Neural progenitor cell (in vitro differentiated cells): ENCODE results near the gene UTRN. TPM values are rescaled to one million over a fixed set of nuclear protein-coding genes. Genes with fewer than 3 reads are reported as not detected.

Experiments
- DNase-seq: peaks from one replicate; pipeline ENCODE4 v3.0.0-alpha.2; 2016; ENCODE audit warnings: low spot score
- H2AFZ ChIP-seq: fragments of 200-600 bp; sonication (generic); replicated peaks from 2 replicates; pipeline ENCODE4 v1.6.1; 2016; ENCODE audit warnings: antibody characterized with exemption
- H3F3A ChIP-seq: fragments of 200-600 bp; sonication (generic); 2 replicates; pipeline ENCODE4 v1.6.1; 2016; ENCODE audit warnings: antibody characterized with exemption, low read depth
- H3K27ac ChIP-seq: fragments of 200-600 bp; sonication (generic); 2 replicates; pipeline ENCODE4 v1.5.1; 2016; ENCODE audit warnings: mild to moderate bottlenecking
- H3K27me3 ChIP-seq: fragments of 200-600 bp; sonication (generic); 2 replicates; pipeline ENCODE4 v1.6.1; 2016; ENCODE audit warnings: mild to moderate bottlenecking, moderate library complexity
- H3K36me3 ChIP-seq: fragments of 200-600 bp; sonication (generic); 2 replicates; pipeline ENCODE4 v1.5.1; 2016
- H3K4me1 ChIP-seq: fragments of 200-600 bp; sonication (generic); 2 replicates; pipeline ENCODE4 v1.6.1; 2016; ENCODE audit warnings: mixed run types
- H3K4me2 ChIP-seq: fragments of 200-600 bp; sonication (generic); 2 replicates; pipeline ENCODE4 v1.6.1; 2016
- H3K4me3 ChIP-seq: fragments of 200-600 bp; sonication (generic); 2 replicates; pipeline ENCODE4 v1.5.1; 2016
- H3K79me2 ChIP-seq: fragments of 200-600 bp; sonication (generic); 2 replicates; pipeline ENCODE4 v1.6.1; 2016; ENCODE audit warnings: low read depth
- H3K9ac ChIP-seq: fragments of 200-600 bp; sonication (generic); 2 replicates; pipeline ENCODE4 v1.6.1; 2016
- H3K9me3 ChIP-seq: fragments of 200-600 bp; sonication (generic); 2 replicates; pipeline ENCODE4 v1.5.1; 2016; ENCODE audit warnings: low read depth
- H4K20me1 ChIP-seq: fragments of 200-600 bp; sonication (generic); 2 replicates; pipeline ENCODE4 v1.6.1; 2016; ENCODE audit warnings: low read depth
- H3K27ac Mint-ChIP-seq: 3 replicates; pipeline ENCODE4 v1.8.0; 2021; ENCODE audit warnings: mixed read lengths
- H3K27me3 Mint-ChIP-seq: 2 replicates; pipeline ENCODE4 v1.8.0; 2022; ENCODE audit warnings: low read depth, mild to moderate bottlenecking, inconsistent platforms, moderate library complexity, mixed read lengths; ENCODE audit not compliant: insufficient read depth
- H3K36me3 Mint-ChIP-seq: 3 replicates; pipeline ENCODE4 v1.8.0; 2021; ENCODE audit warnings: mixed read lengths
- H3K4me1 Mint-ChIP-seq: 3 replicates; pipeline ENCODE4 v1.8.0; 2021; ENCODE audit warnings: mixed read lengths
- H3K4me3 Mint-ChIP-seq: 3 replicates; pipeline ENCODE4 v1.8.0; 2021; ENCODE audit warnings: mild to moderate bottlenecking, moderate library complexity, mixed read lengths
- H3K9me3 Mint-ChIP-seq: 3 replicates; pipeline ENCODE4 v1.8.0; 2020; ENCODE audit warnings: mixed read lengths
- EZH2 ChIP-seq: fragments of 200-600 bp; sonication (generic); IDR thresholded peaks from 2 replicates; pipeline ENCODE4 v1.6.1; 2017; ENCODE audit warnings: antibody characterized with exemption, mild to moderate bottlenecking, moderate library complexity
- EZH2phosphoT487 ChIP-seq: fragments of 200-600 bp; sonication (generic); IDR thresholded peaks from 2 replicates; pipeline ENCODE4 v1.6.1; 2017; ENCODE audit warnings: antibody characterized with exemption
- total RNA-seq: library from RNA; depleted of rRNA; stranded (reverse); fragments of >200 nt; gene quantifications from 2 replicates; pipeline ENCODE4 v1.2.3, GENCODE V29; 2015; ENCODE audit warnings: low replicate concordance
- TF ChIP-seq, protein P1 (sequence below): fragments of 200-600 bp; sonication (generic); IDR thresholded peaks from 2 replicates; pipeline ENCODE4 v1.5.1; 2017; ENCODE audit warnings: antibody characterized with exemption, mild to moderate bottlenecking

Gene UTRN
- total RNA-seq, 1 donor from 2014 or later = 44.3 TPM

DNA sequence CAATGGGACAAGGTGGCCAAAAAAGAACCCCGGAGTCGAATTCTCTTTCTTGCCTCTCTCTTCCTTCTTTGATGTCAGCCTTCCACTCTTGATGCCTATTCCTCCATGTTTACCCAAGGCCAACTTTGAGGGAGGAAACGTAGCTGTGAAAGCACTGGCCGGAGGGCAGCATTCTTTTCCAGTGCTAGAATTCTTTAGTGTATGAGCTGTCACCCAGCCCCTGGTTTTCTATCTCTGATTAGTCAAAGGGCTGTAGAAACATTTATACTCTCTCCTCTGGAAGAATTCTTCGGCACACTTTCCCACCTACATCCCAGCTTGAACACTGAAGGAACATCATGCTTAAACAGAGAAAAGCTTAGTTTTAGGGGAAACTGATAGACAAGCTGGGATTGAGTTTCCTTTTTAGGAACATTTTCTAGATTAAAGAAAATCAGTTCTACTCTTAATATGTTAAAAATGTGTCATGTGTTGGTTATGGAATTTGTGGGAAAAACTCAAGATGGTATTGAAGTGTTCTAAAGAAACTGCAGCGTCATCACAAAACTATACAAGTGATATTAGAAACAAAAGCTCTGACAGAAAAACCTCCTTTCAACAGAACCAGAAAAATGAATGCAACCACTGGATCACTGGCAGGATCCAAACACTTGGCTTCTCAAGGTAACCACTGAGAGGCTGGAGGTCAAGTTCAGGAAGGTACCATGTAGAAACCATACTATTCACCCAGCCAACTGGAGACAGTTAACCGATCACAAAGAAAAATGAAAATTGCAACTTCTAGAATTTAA is 20.7 kb upstream of the UTRN start:
- Histone ChIP-seq H3K27me3 (no peaks in the 10 kb centered on the region), H2AFZ (no peak overlapping the region), H3K4me3 (no peak overlapping the region), H3F3A (peaks cover 14% of the 10 kb centered on the region), H3K4me1 (peaks cover 29% of the 10 kb centered on the region), H3K27ac (no peak overlapping the region), H3K36me3 (no peaks in the 10 kb centered on the region), H4K20me1 (no peaks in the 10 kb centered on the region), H3K9me3 (no peaks in the 10 kb centered on the region), H3K79me2 (no peaks in the 10 kb centered on the region), H3K4me2 (peak overlapping the region; percentile 79), H3K9ac (no peak overlapping the region)
- H3K27ac Mint-ChIP-seq = peak overlapping the region; percentile 89
- TF ChIP-seq, protein P1, sequence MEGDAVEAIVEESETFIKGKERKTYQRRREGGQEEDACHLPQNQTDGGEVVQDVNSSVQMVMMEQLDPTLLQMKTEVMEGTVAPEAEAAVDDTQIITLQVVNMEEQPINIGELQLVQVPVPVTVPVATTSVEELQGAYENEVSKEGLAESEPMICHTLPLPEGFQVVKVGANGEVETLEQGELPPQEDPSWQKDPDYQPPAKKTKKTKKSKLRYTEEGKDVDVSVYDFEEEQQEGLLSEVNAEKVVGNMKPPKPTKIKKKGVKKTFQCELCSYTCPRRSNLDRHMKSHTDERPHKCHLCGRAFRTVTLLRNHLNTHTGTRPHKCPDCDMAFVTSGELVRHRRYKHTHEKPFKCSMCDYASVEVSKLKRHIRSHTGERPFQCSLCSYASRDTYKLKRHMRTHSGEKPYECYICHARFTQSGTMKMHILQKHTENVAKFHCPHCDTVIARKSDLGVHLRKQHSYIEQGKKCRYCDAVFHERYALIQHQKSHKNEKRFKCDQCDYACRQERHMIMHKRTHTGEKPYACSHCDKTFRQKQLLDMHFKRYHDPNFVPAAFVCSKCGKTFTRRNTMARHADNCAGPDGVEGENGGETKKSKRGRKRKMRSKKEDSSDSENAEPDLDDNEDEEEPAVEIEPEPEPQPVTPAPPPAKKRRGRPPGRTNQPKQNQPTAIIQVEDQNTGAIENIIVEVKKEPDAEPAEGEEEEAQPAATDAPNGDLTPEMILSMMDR = no peak
- TF ChIP-seq EZH2 = no peak
- peak; percentile 17 for DNase-seq
- H3K36me3 Mint-ChIP-seq = peaks cover 4% of the 10 kb centered on the region
- H3K9me3 Mint-ChIP-seq = peaks cover 2% of the 10 kb centered on the region
- peak overlapping the region; percentile 46 for H3K4me3 Mint-ChIP-seq
- H3K27me3 Mint-ChIP-seq = peaks cover 2% of the 10 kb centered on the region
- H3K4me1 Mint-ChIP-seq = peaks cover 27% of the 10 kb centered on the region

DNA sequence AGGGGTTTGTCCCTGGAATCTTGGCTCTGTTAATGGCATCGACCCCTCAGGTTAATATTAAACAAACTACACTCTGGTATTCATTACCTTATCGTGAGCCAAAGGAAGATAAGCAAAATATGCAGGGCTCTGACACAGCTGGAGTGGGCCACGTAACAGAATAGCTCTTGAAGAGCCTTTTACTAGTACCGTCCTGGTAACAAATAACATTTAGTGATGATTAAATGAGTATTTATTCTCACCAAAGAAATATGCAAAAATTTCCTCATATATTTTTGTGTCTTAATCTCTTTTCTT is 20.1 kb upstream of the UTRN start:
- Mint-ChIP-seq H3K4me3 (peak overlapping the region; percentile 46), H3K9me3 (peaks cover 2% of the 10 kb centered on the region), H3K27me3 (peaks cover 2% of the 10 kb centered on the region), H3K36me3 (peaks cover 4% of the 10 kb centered on the region), H3K27ac (peak overlapping the region; percentile 93), H3K4me1 (peaks cover 27% of the 10 kb centered on the region)
- Histone ChIP-seq H3K27me3 (no peaks in the 10 kb centered on the region), H3K4me3 (peak overlapping the region; percentile 32), H3F3A (peaks cover 14% of the 10 kb centered on the region), H3K9me3 (no peaks in the 10 kb centered on the region), H4K20me1 (no peaks in the 10 kb centered on the region), H3K4me2 (peak overlapping the region; percentile 79), H3K4me1 (peaks cover 29% of the 10 kb centered on the region), H3K9ac (no peak overlapping the region), H3K36me3 (no peaks in the 10 kb centered on the region), H2AFZ (no peak overlapping the region), H3K79me2 (no peaks in the 10 kb centered on the region), H3K27ac (peak overlapping the region; percentile 92)
- no peak for TF ChIP-seq EZH2
- TF ChIP-seq, protein P1 = no peak
- TF ChIP-seq EZH2phosphoT487 = no peak
- no peak for DNase-seq

DNA sequence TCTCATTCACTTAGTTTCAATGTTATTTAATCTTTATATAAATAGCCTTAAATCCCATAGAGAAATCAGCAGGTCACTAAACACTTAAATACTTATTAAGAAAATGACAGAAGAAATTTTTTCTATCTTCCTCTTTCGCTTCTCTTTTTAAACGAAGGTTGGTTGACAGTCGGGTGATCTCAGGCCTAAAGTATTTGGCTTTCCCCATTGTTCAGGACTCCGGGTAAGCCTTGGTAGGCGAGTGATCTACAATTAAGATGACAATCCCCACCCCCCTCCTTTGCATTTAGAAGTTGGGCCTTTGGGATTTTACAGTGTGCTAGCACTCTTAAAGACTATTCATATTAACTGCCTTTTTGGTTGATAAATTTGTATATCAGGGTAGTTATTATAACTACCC is 19.7 kb upstream of the UTRN start:
- H3K4me1 Mint-ChIP-seq = peaks cover 27% of the 10 kb centered on the region
- TF ChIP-seq, protein P1 = no peak
- no peak for TF ChIP-seq EZH2phosphoT487
- TF ChIP-seq EZH2 = no peak
- H3K4me2 ChIP-seq = peak overlapping the region; percentile 79
- H3K27ac Mint-ChIP-seq = peak overlapping the region; percentile 93
- peaks cover 14% of the 10 kb centered on the region for H3F3A ChIP-seq
- H3K36me3 ChIP-seq = no peaks in the 10 kb centered on the region
- H2AFZ ChIP-seq = no peak overlapping the region
- H3K4me1 ChIP-seq = peaks cover 29% of the 10 kb centered on the region
- peak overlapping the region; percentile 92 for H3K27ac ChIP-seq
- no peaks in the 10 kb centered on the region for H3K27me3 ChIP-seq
- H3K9me3 Mint-ChIP-seq = peaks cover 5% of the 10 kb centered on the region
- H3K4me3 Mint-ChIP-seq = peak overlapping the region; percentile 46
- H3K27me3 Mint-ChIP-seq = peaks cover 2% of the 10 kb centered on the region
- no peaks in the 10 kb centered on the region for H3K9me3 ChIP-seq
- H4K20me1 ChIP-seq = no peaks in the 10 kb centered on the region
- H3K4me3 ChIP-seq = peak overlapping the region; percentile 32
- peak; percentile 86 for DNase-seq
- H3K9ac ChIP-seq = no peak overlapping the region
- H3K36me3 Mint-ChIP-seq = peaks cover 5% of the 10 kb centered on the region
- H3K79me2 ChIP-seq = no peaks in the 10 kb centered on the region
